H1 (cell line): ENCODE measurements around the gene WEE2. TPM values are rescaled to one million over a fixed set of nuclear protein-coding genes. Genes with fewer than 3 reads are reported as not detected.

Experiments
- CTCF ChIA-PET: fragments of 300-600 bp; sonication (Branson Sonifier 250); formaldehyde crosslinking; loops from one replicate; lab custom pipeline; 2021; ENCODE audit not compliant: partially characterized antibody; lab: Charles Lee
- POLR2A ChIA-PET: fragments of 300-600 bp; sonication (Branson Sonifier 250); formaldehyde crosslinking; loops from one replicate; lab custom pipeline; 2021; ENCODE audit warnings: inconsistent platforms; ENCODE audit not compliant: partially characterized antibody; lab: Charles Lee
- DNase-seq, 2 experiments: peaks; one replicate each; pipeline versions ENCODE4 v3.0.0 to v3.0.0-alpha.2; 2010 to 2022; ENCODE audit warnings: low spot score in 2 of 2, low read depth in 1 of 2, mixed read lengths in 1 of 2
- FAIRE-seq: peaks from 2 replicates; lab custom pipeline; 2011; peaks lifted over from hg19 to GRCh38; lab: Jason Lieb, UNC
- H2AFZ ChIP-seq: 2 replicates; pipeline ENCODE4 v1.8.1; 2012; ENCODE audit warnings: low read length, inconsistent platforms
- H2AK5ac ChIP-seq: 2 replicates; pipeline ENCODE4 v1.6.1; 2013; ENCODE audit warnings: low read depth, low read length
- H2BK120ac ChIP-seq: replicated peaks from 2 replicates; pipeline ENCODE3; 2013; ENCODE audit warnings: low read depth, low read length, inconsistent platforms
- H2BK12ac ChIP-seq: 2 replicates; pipeline ENCODE4 v1.6.1; 2013; ENCODE audit warnings: low read depth, low read length
- H2BK15ac ChIP-seq: 2 replicates; pipeline ENCODE4 v1.6.1; 2013; ENCODE audit warnings: low read length
- H2BK20ac ChIP-seq: 2 replicates; pipeline ENCODE4 v1.6.1; 2013; ENCODE audit warnings: low read length
- H2BK5ac ChIP-seq: 2 replicates; pipeline ENCODE4 v1.6.1; 2013; ENCODE audit warnings: low read depth, low read length
- H3K14ac ChIP-seq: 2 replicates; pipeline ENCODE4 v1.6.1; 2013; ENCODE audit warnings: inconsistent platforms; ENCODE audit not compliant: insufficient read length
- H3K18ac ChIP-seq: 2 replicates; pipeline ENCODE4 v1.6.1; 2013; ENCODE audit warnings: low read length; ENCODE audit errors: extremely low read depth
- H3K23ac ChIP-seq: 2 replicates; pipeline ENCODE4 v1.6.1; 2013; ENCODE audit warnings: inconsistent platforms; ENCODE audit not compliant: insufficient read length
- H3K23me2 ChIP-seq: 2 replicates; pipeline ENCODE4 v1.6.1; 2013; ENCODE audit warnings: low read depth, low read length
- H3K27ac ChIP-seq: 2 replicates; pipeline ENCODE4 v1.6.1; 2011; ENCODE audit warnings: low read depth, low read length, inconsistent platforms
- H3K27me3 ChIP-seq, 4 experiments: replicated peaks in 1 of 4; 1 replicate in 1 of 4; 2 replicates in 3 of 4; pipeline versions ENCODE4 v1.6.1 to v1.8.1; 2011 to 2013; ENCODE audit warnings: low read length in 3 of 4, mild to moderate bottlenecking in 3 of 4, inconsistent platforms in 2 of 4, mixed read lengths in 2 of 4, moderate library complexity in 1 of 4; ENCODE audit not compliant: control insufficient read depth in 3 of 4, insufficient read depth in 3 of 4; ENCODE audit errors: extremely low read depth in 1 of 4
- H3K36me3 ChIP-seq, 4 experiments: 2 replicates each; pipeline versions ENCODE4 v1.6.1 to v1.8.1; 2011 to 2013; ENCODE audit warnings: mild to moderate bottlenecking in 4 of 4, low read length in 3 of 4, moderate library complexity in 2 of 4, control low read depth in 1 of 4, inconsistent platforms in 1 of 4; ENCODE audit not compliant: insufficient read depth in 4 of 4, control insufficient read depth in 2 of 4
- H3K4ac ChIP-seq: replicated peaks from 2 replicates; pipeline ENCODE3; 2013; ENCODE audit warnings: low read length, low read depth, mixed read lengths, inconsistent platforms; ENCODE audit not compliant: insufficient read length
- H3K4me1 ChIP-seq, 4 experiments: replicated peaks in 1 of 4; 1 replicate in 1 of 4; 2 replicates in 3 of 4; pipeline versions ENCODE4 v1.6.1 to v1.8.1; 2011 to 2013; ENCODE audit warnings: low read length in 3 of 4, inconsistent platforms in 2 of 4, mixed read lengths in 1 of 4; ENCODE audit not compliant: insufficient read depth in 4 of 4, control insufficient read depth in 3 of 4
- H3K4me2 ChIP-seq, 2 experiments: 2 replicates each; pipeline versions ENCODE4 v1.6.1 to v1.8.1; 2011 to 2013; ENCODE audit warnings: low read depth in 2 of 2, low read length in 2 of 2, control low read depth in 1 of 2, inconsistent platforms in 1 of 2, mild to moderate bottlenecking in 1 of 2; ENCODE audit not compliant: insufficient read depth in 1 of 2
- H3K4me3 ChIP-seq, 4 experiments: fragments of 200-600, 300-600 bp in 1 of 4; sonication (generic), shearing (Covaris generic), sonication (Bioruptor Twin) in 1 of 4; 2 replicates each; pipeline versions ENCODE4 v1.5.1 to v1.8.1; 2011 to 2016; ENCODE audit warnings: low read length in 4 of 4, low read depth in 3 of 4, control low read depth in 2 of 4, inconsistent platforms in 2 of 4, mild to moderate bottlenecking in 2 of 4, mixed read lengths in 1 of 4, moderate library complexity in 1 of 4; ENCODE audit not compliant: insufficient read depth in 2 of 4; ENCODE audit errors: extremely low read depth in 1 of 4
- H3K56ac ChIP-seq: replicated peaks from 2 replicates; pipeline ENCODE3; 2013; ENCODE audit warnings: low read depth, mild to moderate bottlenecking, mixed read lengths, low read length, inconsistent platforms; ENCODE audit not compliant: insufficient read length
- H3K79me1 ChIP-seq: 2 replicates; pipeline ENCODE4 v1.6.1; 2013; ENCODE audit warnings: low read depth, low read length, control low read depth
- H3K79me2 ChIP-seq, 2 experiments: 2 replicates each; pipeline versions ENCODE4 v1.6.1 to v1.8.1; 2012 to 2013; ENCODE audit warnings: low read length in 2 of 2, mild to moderate bottlenecking in 2 of 2, inconsistent platforms in 1 of 2; ENCODE audit not compliant: insufficient read depth in 2 of 2, control insufficient read depth in 1 of 2
- H3K9ac ChIP-seq, 4 experiments: replicated peaks in 1 of 4; 1 replicate in 1 of 4; 2 replicates in 3 of 4; pipeline versions ENCODE4 v1.6.1 to v1.8.1; 2011 to 2013; ENCODE audit warnings: low read depth in 3 of 4, low read length in 3 of 4, control low read depth in 2 of 4, mild to moderate bottlenecking in 2 of 4, moderate library complexity in 2 of 4, inconsistent platforms in 1 of 4; ENCODE audit errors: extremely low read depth in 1 of 4
- H3K9me3 ChIP-seq, 2 experiments: 2 replicates each; pipeline versions ENCODE4 v1.6.1 to v1.8.1; 2012 to 2013; ENCODE audit warnings: mild to moderate bottlenecking in 2 of 2, moderate library complexity in 2 of 2, control low read depth in 1 of 2, inconsistent platforms in 1 of 2, low read depth in 1 of 2, low read length in 1 of 2, mixed read lengths in 1 of 2; ENCODE audit not compliant: insufficient read depth in 2 of 2
- H4K20me1 ChIP-seq, 2 experiments: replicated peaks in 1 of 2; 2 replicates each; pipeline versions ENCODE3 to v1.8.1; 2011 to 2013; ENCODE audit warnings: inconsistent platforms in 2 of 2, low read length in 2 of 2, mild to moderate bottlenecking in 1 of 2; ENCODE audit not compliant: insufficient read depth in 2 of 2, control insufficient read depth in 1 of 2
- H4K5ac ChIP-seq: 2 replicates; pipeline ENCODE4 v1.6.1; 2013; ENCODE audit warnings: low read length, low read depth, mixed read lengths, inconsistent platforms; ENCODE audit not compliant: insufficient read length
- H4K8ac ChIP-seq: 2 replicates; pipeline ENCODE4 v1.8.0; 2013; ENCODE audit warnings: mild to moderate bottlenecking, moderate library complexity, low read length, inconsistent platforms; ENCODE audit not compliant: insufficient read depth; ENCODE audit errors: extremely low read depth
- H4K91ac ChIP-seq: replicated peaks from 2 replicates; pipeline ENCODE3; 2013; ENCODE audit warnings: low read length, mixed read lengths, inconsistent platforms; ENCODE audit not compliant: insufficient read length
- HDAC2 ChIP-seq, 2 experiments: fragments of 300-600 bp in 1 of 2; sonication (generic) in 1 of 2; IDR thresholded peaks; 2 replicates each; pipeline ENCODE4 v1.6.1; 2011 to 2012; ENCODE audit warnings: low read depth in 2 of 2, low read length in 2 of 2, mild to moderate bottlenecking in 2 of 2, moderate library complexity in 2 of 2, borderline replicate concordance in 1 of 2, inconsistent platforms in 1 of 2
- HDAC6 ChIP-seq: IDR thresholded peaks from one replicate; pipeline ENCODE4 v1.7.1; 2012; ENCODE audit warnings: low read depth, mild to moderate bottlenecking, inconsistent platforms, low read length, moderate library complexity
- PHF8 ChIP-seq: fragments of 200-600 bp; sonication (generic); conservative IDR thresholded peaks from 2 replicates; pipeline ENCODE4 v1.7.1; 2012; ENCODE audit warnings: low read depth, mild to moderate bottlenecking, inconsistent platforms, low read length, moderate library complexity
- RBBP5 ChIP-seq: IDR thresholded peaks from 2 replicates; pipeline ENCODE4 v1.7.1; 2012; ENCODE audit warnings: low read depth, mild to moderate bottlenecking, inconsistent platforms, low read length, moderate library complexity, borderline replicate concordance
- RFX5 ChIP-seq: IDR thresholded peaks from 2 replicates; pipeline ENCODE4 v1.6.1; 2011; ENCODE audit warnings: low read depth, low read length, improper control_type of control experiment, borderline replicate concordance
- SIRT6 ChIP-seq: IDR thresholded peaks from one replicate; pipeline ENCODE4 v1.7.1; 2012; ENCODE audit warnings: low read length, inconsistent platforms
- SIX5 ChIP-seq: IDR thresholded peaks from 2 replicates; pipeline ENCODE4 v1.6.1; 2011; ENCODE audit warnings: mild to moderate bottlenecking, low read depth, low read length
- WGBS, 2 experiments: shearing (Covaris generic) in 1 of 2; methylation state at CpG; one replicate each; pipeline versions ENCODE4 v1.1.6 to v1.1.7; 2013 to 2015; ENCODE audit warnings: low lambda C conversion rate in 2 of 2, mixed read lengths in 2 of 2, inconsistent platforms in 1 of 2, low coverage in 1 of 2, missing lambda C conversion rate in 1 of 2; ENCODE audit not compliant: insufficient replicate concordance in 2 of 2, insufficient coverage in 1 of 2, insufficient read length in 1 of 2; ENCODE audit errors: extremely low coverage in 1 of 2, missing lambda C conversion rate in 1 of 2; 5-methylcytosine and 5-hydroxymethylcytosine counted together
- polyA plus RNA-seq, 7 experiments: library from polyadenylated mRNA; depleted of rRNA in 3 of 7; stranded (reverse) in 5 of 7; unstranded in 2 of 7; fragments of >200 nt in 5 of 7; fragments of 200-250 nt in 2 of 7; gene quantifications; 1 replicate in 5 of 7; 2 replicates in 1 of 7; 4 replicates in 1 of 7; pipeline versions ENCODE4 v1.2.1 to v1.2.3, GENCODE V29; 2011 to 2013; ENCODE audit warnings: missing spikeins in 2 of 7, mixed read lengths in 2 of 7
- total RNA-seq: library from RNA; stranded (reverse); fragmentation: NEBNext Ultra II Directional; extraction: Animal tissue kit (Norgen Biotek cat#: 25700); gene quantifications from 2 replicates; pipeline ENCODE4 v1.2.1, GENCODE V29; 2021
- TF ChIP-seq, protein P1 (sequence below): IDR thresholded peaks from 2 replicates; pipeline ENCODE4 v1.6.1; 2012; ENCODE audit warnings: inconsistent platforms

WEE2 gene
- total and polyA plus RNA-seq, 2 of the 8 experiments (the other 6 are each of a cell fraction or from before 2014, with no cell fraction given), result 0.02 TPM; not detected in 1

DNA sequence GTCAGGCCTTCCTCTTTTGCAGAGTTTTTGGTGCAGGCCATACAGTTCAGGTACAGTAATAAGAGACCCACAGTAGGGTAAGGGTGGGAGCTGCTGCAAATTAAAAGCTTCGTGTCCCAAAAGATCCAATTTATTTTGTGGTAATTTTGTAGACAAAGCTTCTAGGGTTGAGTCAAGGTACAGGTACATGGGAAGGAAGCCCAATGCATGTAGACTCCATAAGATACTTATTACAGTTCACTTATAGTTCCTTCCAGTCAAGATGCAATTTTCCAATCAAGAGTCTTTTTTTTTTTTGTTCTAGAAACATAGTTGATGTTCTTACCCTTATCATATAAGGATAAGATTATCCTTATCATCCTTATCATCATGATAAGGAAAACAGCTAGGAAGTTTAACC is 68.2 kb downstream of the WEE2 start, which contains the start of gene TAS2R4:
Gene TAS2R4 (plus strand): TSS at position 301 of the 400 bp plus-strand sequence. CDS start 1,815 bp downstream, outside the sequence.
- no peak within 1 kb of the TSS for H4K5ac ChIP-seq
- no peak within 1 kb of the TSS for H2BK15ac ChIP-seq
- no peak within 1 kb of the TSS for H3K4ac ChIP-seq
- no peak within 1 kb of the TSS for H3K4me2 ChIP-seq
- TF ChIP-seq PHF8 (no peak), RBBP5 (no peak), SIRT6 (no peak), HDAC2 (IDR thresholded peaks at IDR 0.05; ENCODE audit: borderline replicate concordance in 1 of 2, low read depth in 2 of 2, low read length in 2 of 2) (no peak), SIX5 (no peak), RFX5 (no peak), HDAC6 (no peak)
- TF ChIP-seq, protein P1, sequence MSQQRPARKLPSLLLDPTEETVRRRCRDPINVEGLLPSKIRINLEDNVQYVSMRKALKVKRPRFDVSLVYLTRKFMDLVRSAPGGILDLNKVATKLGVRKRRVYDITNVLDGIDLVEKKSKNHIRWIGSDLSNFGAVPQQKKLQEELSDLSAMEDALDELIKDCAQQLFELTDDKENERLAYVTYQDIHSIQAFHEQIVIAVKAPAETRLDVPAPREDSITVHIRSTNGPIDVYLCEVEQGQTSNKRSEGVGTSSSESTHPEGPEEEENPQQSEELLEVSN, result no peak
- H4K8ac ChIP-seq, result no peak within 1 kb of the TSS
- peaks cover 11 to 14% of the 10 kb centered on the region in 2 experiments; a peak in 3 of 4 replicates for H3K9me3 ChIP-seq
- no peaks in the 10 kb centered on the region for H3K4me1 ChIP-seq
- no peak within 1 kb of the TSS for H3K18ac ChIP-seq
- H3K36me3 ChIP-seq, result peaks cover 4 to 31% (median 18%) of the 10 kb centered on the region in 4 experiments; a peak in 7 of 8 replicates
- H3K79me1 ChIP-seq, result no peaks in the 10 kb centered on the region
- no peaks in the 10 kb centered on the region for H3K27me3 ChIP-seq
- DNase-seq (no peak), FAIRE-seq (no peak)
- no peak within 1 kb of the TSS for H3K14ac ChIP-seq
- no peak within 1 kb of the TSS for H3K9ac ChIP-seq
- WGBS, 2 experiments, result 94% methylated on average over 1 of the region's 1 CpG; no CpG with 5 or more reads in 1 of the 2 experiments
- no peak within 1 kb of the TSS for H3K27ac ChIP-seq
- no peak within 1 kb of the TSS for H3K4me3 ChIP-seq
- H2BK20ac ChIP-seq, result no peak within 1 kb of the TSS
- H2BK120ac ChIP-seq, result no peak within 1 kb of the TSS
- H3K79me2 ChIP-seq, result no peaks in the 10 kb centered on the region
- no peak within 1 kb of the TSS for H3K23ac ChIP-seq
- CTCF ChIA-PET, result interaction anchor here (1.1 to 1.7 kb wide), 4 partner anchors 10 to 199 kb away, joined by 4 to 15 read pairs (median 5); no protein-coding TSS in a partner anchor
- H2AK5ac ChIP-seq, result no peak within 1 kb of the TSS
- no peak within 1 kb of the TSS for H2BK12ac ChIP-seq
- no peaks in the 10 kb centered on the region for H4K20me1 ChIP-seq
- no peaks in the 10 kb centered on the region for H3K23me2 ChIP-seq
- H4K91ac ChIP-seq, result no peak within 1 kb of the TSS
- H2AFZ ChIP-seq, result no peak within 1 kb of the TSS
- no peak within 1 kb of the TSS for H2BK5ac ChIP-seq
- POLR2A ChIA-PET, result interaction anchor here (0.6 kb wide), 1 partner anchor 1604 kb away, joined by 3 read pairs; no protein-coding TSS in a partner anchor
- H3K56ac ChIP-seq, result no peak within 1 kb of the TSS
